Adipose tissue (tissue), 3 donors: ENCODE data around the gene TMEM132D. TPM values are rescaled to one million over a fixed set of nuclear protein-coding genes. Genes with fewer than 3 reads are reported as not detected.
"Not testable (repeated sequence)": the region's sequence is repeated elsewhere in the genome, so short reads cannot be mapped to it uniquely, and the experiment has no call there.

Experiments used
- H3K27ac ChIP-seq: one replicate; pipeline ENCODE4 v1.5.1; 2013; ENCODE audit warnings: low read depth, low read length
- WGBS, 3 donors: extraction: QIAGEN DNeasy Blood & Tissue Kit; methylation state at CpG; one replicate each; pipeline ENCODE4 v1.1.7; 2013; 5-methylcytosine and 5-hydroxymethylcytosine counted together
- polyA plus RNA-seq, 3 donors: library from polyadenylated mRNA; stranded (reverse); fragments of 200-250 nt; gene quantifications; one replicate each; pipeline ENCODE4 v1.2.3, GENCODE V29; 2013
- donor health status: healthy with polysubstance abuse.
- donor health status: Bipolar disorder and iron deficiency.
- donor health status: healthy.

TMEM132D gene
- polyA plus RNA-seq, 3 donors, result 0.11 to 0.13 TPM; not detected in 1

GRCh38 chr12:129579879-129580278, 323.9 kb downstream of the TMEM132D start:
- WGBS, 3 donors, result 76 to 89% (median 84%) methylated on average over 5 of the region's 5 CpGs
- no peak overlapping the region for H3K27ac ChIP-seq

GRCh38 chr12:129571901-129572494, 331.8 kb downstream of the TMEM132D start:
- no peak overlapping the region for H3K27ac ChIP-seq
- 71 to 87% (median 85%) methylated on average over 17 of the region's 17 CpGs for WGBS, 3 donors

GRCh38 chr12:129570796-129571400, 332.9 kb downstream of the TMEM132D start:
- no peak overlapping the region for H3K27ac ChIP-seq
- 60 to 78% (median 73%) methylated on average over 12 of the region's 12 CpGs for WGBS, 3 donors

GRCh38 chr12:129566800-129567199, 337.0 kb downstream of the TMEM132D start:
- 73 to 80% (median 79%) methylated on average over 5 of the region's 5 CpGs for WGBS, 3 donors

GRCh38 chr12:129564768-129565167, 339.1 kb downstream of the TMEM132D start:
- H3K27ac ChIP-seq, result no peak overlapping the region
- 65 to 79% (median 67%) methylated on average over 2 of the region's 2 CpGs for WGBS, 3 donors

More at GRCh38 chr12:129566800-129567199, 337.0 kb downstream of the TMEM132D start:
- no peak overlapping the region for H3K27ac ChIP-seq

GRCh38 chr12:129563266-129563665, 340.6 kb downstream of the TMEM132D start:
- H3K27ac ChIP-seq, result no peak overlapping the region
- 63 to 76% (median 68%) methylated on average over 2 of the region's 2 CpGs for WGBS, 3 donors

GRCh38 chr12:129561304-129561703, 342.5 kb downstream of the TMEM132D start:
- H3K27ac ChIP-seq, result no peak overlapping the region
- WGBS, 3 donors, result 63 to 75% (median 75%) methylated on average over 2 of the region's 2 CpGs

- WGBS, 3 donors, result 43 to 79% (median 76%) methylated on average over 4 of the region's 4 CpGs
These were observed 344.0 kb downstream of the TMEM132D start for GRCh38 chr12:129559776-129560175.

GRCh38 chr12:129558036-129558435, 345.8 kb downstream of the TMEM132D start:
- no peak overlapping the region for H3K27ac ChIP-seq
- WGBS, 3 donors, result 54 to 75% (median 54%) methylated on average over 2 of the region's 2 CpGs

More at GRCh38 chr12:129559776-129560175, 344.0 kb downstream of the TMEM132D start:
- no peak overlapping the region for H3K27ac ChIP-seq

GRCh38 chr12:129556082-129556481, 347.7 kb downstream of the TMEM132D start:
- WGBS, 3 donors, result 50 to 79% (median 72%) methylated on average over 9 of the region's 9 CpGs
- H3K27ac ChIP-seq, result no peak overlapping the region

GRCh38 chr12:129552996-129553750, 350.7 kb downstream of the TMEM132D start:
- H3K27ac ChIP-seq, result no peak overlapping the region
- WGBS, 3 donors, result 86 to 88% (median 87%) methylated on average over 19 of the region's 19 CpGs

GRCh38 chr12:129551441-129551840, 352.4 kb downstream of the TMEM132D start:
- no peak overlapping the region for H3K27ac ChIP-seq
- WGBS, 3 donors, result 36 to 75% (median 65%) methylated on average over 3 of the region's 3 CpGs

- 15 to 33% (median 32%) methylated on average over 3 of the region's 3 CpGs for WGBS, 3 donors
- H3K27ac ChIP-seq, result no peak overlapping the region
These were observed 353.5 kb downstream of the TMEM132D start for GRCh38 chr12:129550353-129550752.

- no peak overlapping the region for H3K27ac ChIP-seq
- 43 to 68% (median 59%) methylated on average over 5 of the region's 5 CpGs for WGBS, 3 donors
These were observed 354.2 kb downstream of the TMEM132D start for GRCh38 chr12:129549656-129550055.

- H3K27ac ChIP-seq, result not testable (repeated sequence)
- WGBS, 3 donors, result 46 to 61% (median 59%) methylated on average over 2 of the region's 2 CpGs
These were observed 354.8 kb downstream of the TMEM132D start for GRCh38 chr12:129549020-129549419.

GRCh38 chr12:129544716-129545115, 359.1 kb downstream of the TMEM132D start:
- H3K27ac ChIP-seq, result no peak overlapping the region
- 71 to 88% (median 85%) methylated on average over 6 of the region's 6 CpGs for WGBS, 3 donors

- 67 to 73% (median 67%) methylated on average over 5 of the region's 5 CpGs for WGBS, 3 donors
- H3K27ac ChIP-seq, result no peak overlapping the region
These were observed 362.9 kb downstream of the TMEM132D start for GRCh38 chr12:129540954-129541353.

GRCh38 chr12:129540249-129540648, 363.6 kb downstream of the TMEM132D start:
- H3K27ac ChIP-seq, result no peak overlapping the region
- WGBS, 3 donors, result 28 to 52% (median 50%) methylated on average over 3 of the region's 3 CpGs

GRCh38 chr12:129538724-129539335, 365.0 kb downstream of the TMEM132D start:
- H3K27ac ChIP-seq, result not testable (repeated sequence)
- 86 to 89% (median 89%) methylated on average over 15 of the region's 15 CpGs for WGBS, 3 donors
